Subcutaneous abdominal adipose tissue (tissue), 5 donors: Measurements from ENCODE around the gene ADARB1.

Source experiments
- H3K27ac ChIP-seq: one replicate; pipeline ENCODE4 v1.7.0; 2013; ENCODE audit warnings: low read depth, mild to moderate bottlenecking, inconsistent platforms, low read length, moderate library complexity
- H3K27me3 ChIP-seq, 5 donors: one replicate each; pipeline ENCODE4 v1.7.0; 2013; ENCODE audit warnings: low read length in 5 of 5, inconsistent platforms in 1 of 5; ENCODE audit not compliant: control insufficient read depth in 5 of 5, insufficient read depth in 4 of 5
- H3K36me3 ChIP-seq, 5 donors: one replicate each; pipeline ENCODE4 v1.7.0; 2013; ENCODE audit warnings: low read length in 5 of 5; ENCODE audit not compliant: control insufficient read depth in 5 of 5, insufficient read depth in 5 of 5
- H3K4me1 ChIP-seq, 5 donors: one replicate each; pipeline ENCODE4 v1.7.0; 2013; ENCODE audit warnings: low read length in 5 of 5, mild to moderate bottlenecking in 3 of 5, moderate library complexity in 1 of 5; ENCODE audit not compliant: control insufficient read depth in 5 of 5, insufficient read depth in 5 of 5
- H3K4me3 ChIP-seq, 5 donors: one replicate each; pipeline ENCODE4 v1.7.0; 2013; ENCODE audit warnings: low read length in 5 of 5, low read depth in 1 of 5
- H3K9ac ChIP-seq, 5 donors: one replicate each; pipeline ENCODE4 v1.7.0; 2013; ENCODE audit warnings: low read length in 5 of 5, mild to moderate bottlenecking in 4 of 5, moderate library complexity in 3 of 5
- H3K9me3 ChIP-seq, 5 donors: one replicate each; pipeline ENCODE4 v1.7.0; 2013; ENCODE audit warnings: low read length in 5 of 5; ENCODE audit not compliant: control insufficient read depth in 5 of 5
- donor health status: healthy.
- donor health status: healthy.
- donor health status: healthy.
- donor health status: healthy.
- donor health status: healthy.

ADARB1 gene

DNA sequence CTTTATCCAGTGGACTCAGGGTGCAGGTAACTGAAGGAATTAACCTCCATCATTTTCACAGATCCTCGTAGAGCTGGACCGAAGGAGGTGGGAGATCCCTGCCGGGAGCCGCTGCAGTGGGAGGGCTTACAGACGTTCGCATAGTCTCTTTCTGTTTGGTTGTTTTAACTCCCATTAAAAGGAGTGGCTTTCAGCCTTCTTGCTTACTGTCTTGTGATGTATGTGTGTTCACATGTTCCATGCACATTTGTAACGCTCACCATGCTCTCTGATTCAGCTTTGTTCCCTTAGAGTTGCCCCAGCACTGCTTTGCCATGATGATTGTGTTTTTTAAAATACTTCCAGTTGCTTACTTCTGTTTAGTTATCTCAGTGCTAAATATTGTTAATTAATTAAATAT lies 85.8 kb downstream of the ADARB1 start:
- Histone ChIP-seq H3K4me1 (no peaks in the 10 kb centered on the region), H3K9ac (no peak overlapping the region), H3K27ac (no peak overlapping the region), H3K36me3 (peaks cover 0 to 18% (median 4%) of the 10 kb centered on the region in 5 donors), H3K27me3 (no peaks in the 10 kb centered on the region), H3K9me3 (no peaks in the 10 kb centered on the region), H3K4me3 (no peak overlapping the region)

- Histone ChIP-seq H3K27ac (no peak overlapping the region), H3K9me3 (no peaks in the 10 kb centered on the region), H3K4me1 (no peaks in the 10 kb centered on the region), H3K27me3 (no peaks in the 10 kb centered on the region), H3K4me3 (no peak overlapping the region), H3K9ac (no peak overlapping the region), H3K36me3 (peaks cover 0 to 18% (median 4%) of the 10 kb centered on the region in 5 donors)
These were observed 86.9 kb downstream of the ADARB1 start for GRCh38 chr21:45161038-45161945.

GRCh38 chr21:45162115-45162514 lies 87.7 kb downstream of the ADARB1 start:
- H3K9me3 ChIP-seq: no peaks in the 10 kb centered on the region
- no peak overlapping the region for H3K9ac ChIP-seq
- H3K27me3 ChIP-seq: no peaks in the 10 kb centered on the region
- H3K4me3 ChIP-seq: no peak overlapping the region
- H3K4me1 ChIP-seq: peaks cover 0 to 4% (median 0%) of the 10 kb centered on the region in 5 donors
- H3K36me3 ChIP-seq: peaks cover 0 to 18% (median 4%) of the 10 kb centered on the region in 5 donors
- H3K27ac ChIP-seq: no peak overlapping the region

GRCh38 chr21:45162809-45163208 lies 88.4 kb downstream of the ADARB1 start:
- Histone ChIP-seq H3K9ac (no peak overlapping the region), H3K4me3 (no peak overlapping the region), H3K27ac (no peak overlapping the region), H3K36me3 (peaks cover 0 to 17% (median 4%) of the 10 kb centered on the region in 5 donors), H3K27me3 (no peaks in the 10 kb centered on the region), H3K4me1 (peaks cover 0 to 11% (median 3%) of the 10 kb centered on the region in 5 donors), H3K9me3 (no peaks in the 10 kb centered on the region)

GRCh38 chr21:45163413-45164123 lies 89.2 kb downstream of the ADARB1 start:
- Histone ChIP-seq H3K9ac (peak overlapping the region in 1 of 5 donors; percentile 5), H3K36me3 (peaks cover 0 to 15% (median 4%) of the 10 kb centered on the region in 5 donors), H3K4me1 (peaks cover 0 to 14% (median 5%) of the 10 kb centered on the region in 5 donors), H3K27me3 (no peaks in the 10 kb centered on the region), H3K4me3 (no peak overlapping the region), H3K9me3 (no peaks in the 10 kb centered on the region), H3K27ac (no peak overlapping the region)

- no peak overlapping the region for H3K4me3 ChIP-seq
- no peak overlapping the region for H3K9ac ChIP-seq
- no peaks in the 10 kb centered on the region for H3K27me3 ChIP-seq
- H3K36me3 ChIP-seq: peaks cover 0 to 15% (median 4%) of the 10 kb centered on the region in 5 donors
- peaks cover 0 to 14% (median 11%) of the 10 kb centered on the region in 5 donors for H3K4me1 ChIP-seq
- no peaks in the 10 kb centered on the region for H3K9me3 ChIP-seq
- H3K27ac ChIP-seq: no peak overlapping the region
These were observed 89.7 kb downstream of the ADARB1 start for GRCh38 chr21:45164124-45164511.

GRCh38 chr21:45164838-45165237 lies 90.5 kb downstream of the ADARB1 start:
- no peak overlapping the region for H3K9ac ChIP-seq

GRCh38 chr21:45166931-45167330 lies 92.6 kb downstream of the ADARB1 start:
- no peaks in the 10 kb centered on the region for H3K9me3 ChIP-seq
- H3K27me3 ChIP-seq: no peaks in the 10 kb centered on the region
- no peak overlapping the region for H3K27ac ChIP-seq
- H3K4me1 ChIP-seq: peaks cover 0 to 14% (median 12%) of the 10 kb centered on the region in 5 donors
- no peak overlapping the region for H3K9ac ChIP-seq
- H3K4me3 ChIP-seq: no peak overlapping the region
- H3K36me3 ChIP-seq: peaks cover 0 to 14% (median 3%) of the 10 kb centered on the region in 5 donors

More at GRCh38 chr21:45164838-45165237, 90.5 kb downstream of the ADARB1 start:
- Histone ChIP-seq H3K36me3 (peaks cover 0 to 15% (median 4%) of the 10 kb centered on the region in 5 donors), H3K4me1 (peaks cover 0 to 14% (median 12%) of the 10 kb centered on the region in 5 donors), H3K27me3 (no peaks in the 10 kb centered on the region), H3K9me3 (no peaks in the 10 kb centered on the region), H3K27ac (no peak overlapping the region), H3K4me3 (no peak overlapping the region)

DNA sequence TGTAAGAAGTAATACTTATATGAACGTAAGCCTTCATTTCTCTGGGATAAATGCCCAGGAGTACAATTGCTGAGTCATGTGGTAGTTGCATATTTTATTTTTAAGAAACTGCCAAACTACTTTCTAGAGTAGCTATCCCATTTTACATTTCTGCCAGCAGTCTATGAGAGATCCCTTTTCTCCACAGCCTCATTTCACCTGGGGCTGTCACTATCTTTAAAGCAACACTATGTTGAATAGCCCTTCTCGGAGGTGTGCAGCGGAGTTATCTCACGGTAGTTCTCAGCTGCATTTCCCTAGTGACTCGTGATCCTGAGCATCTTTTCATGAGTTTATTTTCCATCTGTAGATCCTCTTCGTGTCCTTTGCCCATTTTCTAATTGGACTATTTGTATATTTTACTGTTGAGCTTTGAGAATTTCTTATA lies 93.4 kb downstream of the ADARB1 start:
- Histone ChIP-seq H3K4me1 (peaks cover 0 to 14% (median 12%) of the 10 kb centered on the region in 5 donors), H3K9ac (no peak overlapping the region), H3K36me3 (peaks cover 0 to 15% (median 9%) of the 10 kb centered on the region in 5 donors), H3K4me3 (no peak overlapping the region), H3K27me3 (no peaks in the 10 kb centered on the region), H3K9me3 (no peaks in the 10 kb centered on the region), H3K27ac (no peak overlapping the region)

- Histone ChIP-seq H3K27me3 (no peaks in the 10 kb centered on the region), H3K9ac (no peak overlapping the region), H3K36me3 (peaks cover 0 to 16% (median 7%) of the 10 kb centered on the region in 5 donors), H3K4me3 (no peak overlapping the region), H3K9me3 (no peaks in the 10 kb centered on the region), H3K4me1 (peaks cover 0 to 14% (median 12%) of the 10 kb centered on the region in 5 donors), H3K27ac (no peak overlapping the region)
These were observed 94.1 kb downstream of the ADARB1 start for GRCh38 chr21:45168522-45168921.
